DOHH2 (cell line): ENCODE measurements around the gene EVC2.

Experiments
- H3F3A ChIP-seq: fragments of 200-600 bp; sonication (generic), shearing (Covaris generic); 2 replicates; pipeline ENCODE4 v1.6.0; 2016; ENCODE audit warnings: antibody characterized with exemption, mild to moderate bottlenecking; ENCODE audit not compliant: control insufficient read depth, insufficient read depth
- H3K27ac ChIP-seq: fragments of 200-600 bp; sonication (generic); 2 replicates; pipeline ENCODE4 v1.5.1; 2014; ENCODE audit warnings: low read depth, mild to moderate bottlenecking, low read length, moderate library complexity
- H3K27me3 ChIP-seq: fragments of 200-600 bp; sonication (generic); 2 replicates; pipeline ENCODE4 v1.6.1; 2014; ENCODE audit warnings: mild to moderate bottlenecking, low read length, mixed read lengths; ENCODE audit not compliant: control insufficient read depth
- H3K36me3 ChIP-seq: fragments of 200-600 bp; sonication (generic); 2 replicates; pipeline ENCODE4 v1.6.1; 2014; ENCODE audit warnings: mild to moderate bottlenecking, low read length, moderate library complexity, mixed read lengths; ENCODE audit not compliant: control insufficient read depth
- H3K4me1 ChIP-seq: fragments of 200-600 bp; sonication (generic); 2 replicates; pipeline ENCODE4 v1.6.1; 2014; ENCODE audit warnings: mild to moderate bottlenecking, low read length, mixed read lengths; ENCODE audit not compliant: control insufficient read depth
- H3K4me2 ChIP-seq: fragments of 200-600 bp; sonication (generic); 2 replicates; pipeline ENCODE4 v1.6.0; 2014; ENCODE audit warnings: mild to moderate bottlenecking, low read length, moderate library complexity
- H3K4me3 ChIP-seq: fragments of 200-600 bp; sonication (generic); 2 replicates; pipeline ENCODE4 v1.5.1; 2014; ENCODE audit warnings: mild to moderate bottlenecking, low read length, mixed read lengths
- H3K79me2 ChIP-seq: fragments of 200-600 bp; sonication (generic); 2 replicates; pipeline ENCODE4 v1.6.1; 2014; ENCODE audit warnings: mild to moderate bottlenecking, low read length, mixed read lengths; ENCODE audit not compliant: control insufficient read depth
- H3K9me2 ChIP-seq: fragments of 200-600 bp; sonication (generic); replicated peaks from 2 replicates; pipeline ENCODE4 v1.6.1; 2014; ENCODE audit warnings: mild to moderate bottlenecking, low read length, mixed read lengths; ENCODE audit not compliant: control insufficient read depth
- H3K9me3 ChIP-seq: fragments of 200-600 bp; sonication (generic); 2 replicates; pipeline ENCODE4 v1.6.1; 2014; ENCODE audit warnings: antibody characterized with exemption, low read length, mixed read lengths; ENCODE audit not compliant: control insufficient read depth, insufficient read depth
- H4K20me1 ChIP-seq: fragments of 200-600 bp; sonication (generic); 2 replicates; pipeline ENCODE4 v1.6.0; 2014; ENCODE audit warnings: low read depth, mild to moderate bottlenecking, antibody characterized with exemption, low read length, moderate library complexity; ENCODE audit not compliant: control insufficient read depth, insufficient read depth
- EZH2phosphoT487 ChIP-seq: fragments of 200-600 bp; sonication (generic); IDR thresholded peaks from 2 replicates; pipeline ENCODE4 v1.6.1; 2017; ENCODE audit warnings: borderline replicate concordance, mild to moderate bottlenecking, antibody characterized with exemption, low read length, moderate library complexity, mixed read lengths
- TF ChIP-seq, protein P1 (sequence below): fragments of 200-600 bp; sonication (generic); IDR thresholded peaks from one replicate; pipeline ENCODE4 v1.5.1; 2014; ENCODE audit warnings: antibody characterized with exemption, mild to moderate bottlenecking, low read depth, low read length; ENCODE audit not compliant: poor library complexity, severe bottlenecking

EVC2 gene

DNA sequence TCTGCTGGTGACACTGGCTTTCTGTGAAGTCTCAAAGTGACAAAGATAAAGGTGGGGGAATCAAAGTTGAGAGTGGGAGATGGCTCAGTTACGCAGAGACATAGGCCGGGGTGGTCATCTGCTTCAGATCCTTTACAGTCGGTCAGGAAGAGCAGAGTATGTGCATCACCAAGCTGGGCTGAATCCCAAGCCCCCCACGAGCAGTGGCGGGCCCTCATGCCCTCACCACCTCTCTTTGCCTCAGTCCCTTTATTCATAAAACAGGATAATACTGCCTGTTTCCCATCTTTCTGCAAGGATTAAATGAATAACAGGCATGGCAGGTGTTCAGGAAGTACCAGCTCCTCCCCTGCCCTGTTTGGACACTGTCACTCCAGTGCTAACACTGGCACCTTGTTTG is 135.6 kb downstream of the EVC2 start:
- H3F3A ChIP-seq, result no peaks in the 10 kb centered on the region
- no peak overlapping the region for H3K27ac ChIP-seq
- H3K79me2 ChIP-seq, result no peaks in the 10 kb centered on the region
- no peak overlapping the region for H3K4me2 ChIP-seq
- H3K4me1 ChIP-seq, result no peaks in the 10 kb centered on the region
- H3K9me2 ChIP-seq, result no peaks in the 10 kb centered on the region
- H4K20me1 ChIP-seq, result no peaks in the 10 kb centered on the region
- no peaks in the 10 kb centered on the region for H3K9me3 ChIP-seq
- no peaks in the 10 kb centered on the region for H3K27me3 ChIP-seq
- H3K36me3 ChIP-seq, result no peaks in the 10 kb centered on the region
- TF ChIP-seq, protein P1, sequence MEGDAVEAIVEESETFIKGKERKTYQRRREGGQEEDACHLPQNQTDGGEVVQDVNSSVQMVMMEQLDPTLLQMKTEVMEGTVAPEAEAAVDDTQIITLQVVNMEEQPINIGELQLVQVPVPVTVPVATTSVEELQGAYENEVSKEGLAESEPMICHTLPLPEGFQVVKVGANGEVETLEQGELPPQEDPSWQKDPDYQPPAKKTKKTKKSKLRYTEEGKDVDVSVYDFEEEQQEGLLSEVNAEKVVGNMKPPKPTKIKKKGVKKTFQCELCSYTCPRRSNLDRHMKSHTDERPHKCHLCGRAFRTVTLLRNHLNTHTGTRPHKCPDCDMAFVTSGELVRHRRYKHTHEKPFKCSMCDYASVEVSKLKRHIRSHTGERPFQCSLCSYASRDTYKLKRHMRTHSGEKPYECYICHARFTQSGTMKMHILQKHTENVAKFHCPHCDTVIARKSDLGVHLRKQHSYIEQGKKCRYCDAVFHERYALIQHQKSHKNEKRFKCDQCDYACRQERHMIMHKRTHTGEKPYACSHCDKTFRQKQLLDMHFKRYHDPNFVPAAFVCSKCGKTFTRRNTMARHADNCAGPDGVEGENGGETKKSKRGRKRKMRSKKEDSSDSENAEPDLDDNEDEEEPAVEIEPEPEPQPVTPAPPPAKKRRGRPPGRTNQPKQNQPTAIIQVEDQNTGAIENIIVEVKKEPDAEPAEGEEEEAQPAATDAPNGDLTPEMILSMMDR, result no peak
- no peak for TF ChIP-seq EZH2phosphoT487
- no peak overlapping the region for H3K4me3 ChIP-seq

DNA sequence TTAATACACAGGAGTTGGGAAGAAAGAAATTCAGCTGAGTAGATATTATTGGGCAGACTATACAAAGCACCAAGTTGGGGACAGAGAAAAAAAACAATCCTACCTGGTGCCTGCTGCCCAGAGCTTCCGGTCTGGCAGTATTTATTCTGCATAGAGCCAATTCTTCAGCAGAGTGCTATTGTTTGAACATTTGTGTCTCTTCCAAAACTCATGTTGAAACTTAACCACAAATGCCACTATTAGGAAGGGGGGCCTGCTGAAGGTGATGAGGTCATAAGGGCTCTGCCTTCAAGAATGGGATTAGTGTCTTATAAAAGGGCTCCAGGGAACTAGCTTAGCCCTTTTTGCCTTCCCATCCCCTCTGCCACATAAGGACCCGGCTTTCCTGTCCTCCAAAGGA is 136.2 kb downstream of the EVC2 start:
- TF ChIP-seq, protein P1, result no peak
- TF ChIP-seq EZH2phosphoT487, result no peak
- Histone ChIP-seq H3K4me2 (no peak overlapping the region), H3K79me2 (no peaks in the 10 kb centered on the region), H3K4me1 (no peaks in the 10 kb centered on the region), H3K9me2 (no peaks in the 10 kb centered on the region), H4K20me1 (no peaks in the 10 kb centered on the region), H3K36me3 (no peaks in the 10 kb centered on the region), H3K4me3 (no peak overlapping the region), H3K9me3 (no peaks in the 10 kb centered on the region), H3K27ac (no peak overlapping the region), H3F3A (no peaks in the 10 kb centered on the region), H3K27me3 (no peaks in the 10 kb centered on the region)

DNA sequence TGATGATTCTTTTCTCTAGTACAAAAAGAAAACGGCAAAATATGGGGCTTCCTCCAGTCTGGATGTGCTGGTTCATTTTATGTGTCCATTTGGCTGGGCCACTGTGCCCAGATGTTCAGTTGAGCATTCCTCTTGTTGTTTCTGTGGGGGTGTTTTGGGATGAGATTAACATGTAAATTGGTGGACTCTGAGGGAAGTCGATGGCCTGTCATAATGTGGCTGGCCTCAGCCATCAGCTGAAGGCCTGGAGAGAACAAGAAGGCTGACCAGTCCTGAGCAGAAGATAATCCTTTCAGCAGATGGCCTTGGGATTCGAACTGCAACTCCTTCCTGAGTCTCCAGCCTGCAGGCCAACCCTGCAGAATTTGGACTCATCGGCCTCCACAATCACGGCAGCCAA is 136.7 kb downstream of the EVC2 start:
- no peaks in the 10 kb centered on the region for H3K9me3 ChIP-seq
- no peaks in the 10 kb centered on the region for H3K4me1 ChIP-seq
- no peak overlapping the region for H3K4me2 ChIP-seq
- H3K36me3 ChIP-seq, result no peaks in the 10 kb centered on the region
- H3K4me3 ChIP-seq, result no peak overlapping the region
- H4K20me1 ChIP-seq, result no peaks in the 10 kb centered on the region
- no peak overlapping the region for H3K27ac ChIP-seq
- no peaks in the 10 kb centered on the region for H3F3A ChIP-seq
- TF ChIP-seq, protein P1, result no peak
- TF ChIP-seq EZH2phosphoT487, result no peak
- no peaks in the 10 kb centered on the region for H3K79me2 ChIP-seq
- H3K9me2 ChIP-seq, result no peaks in the 10 kb centered on the region
- H3K27me3 ChIP-seq, result no peaks in the 10 kb centered on the region

DNA sequence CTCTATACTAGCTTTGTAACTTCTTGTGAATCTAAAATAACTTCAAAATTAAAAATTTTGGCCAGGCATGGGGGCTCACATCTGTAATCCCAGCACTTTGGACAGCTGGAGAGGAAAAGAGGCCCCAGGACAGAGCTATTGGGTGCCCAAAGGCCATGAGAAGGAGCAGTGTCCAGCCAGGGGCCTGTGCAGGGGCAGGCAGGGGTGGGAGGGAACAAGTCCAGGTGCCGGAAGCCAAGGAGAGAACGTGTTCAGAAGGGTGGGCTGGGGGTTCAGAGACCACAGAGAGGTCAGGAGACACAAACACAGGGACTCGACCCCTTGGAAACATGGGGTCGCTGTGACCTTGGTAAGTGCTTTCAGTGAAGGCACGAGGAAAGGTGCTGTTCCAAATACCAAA is 138.9 kb downstream of the EVC2 start:
- Histone ChIP-seq H3F3A (no peaks in the 10 kb centered on the region), H3K4me2 (no peak overlapping the region), H3K4me3 (no peak overlapping the region), H3K9me3 (no peaks in the 10 kb centered on the region), H3K36me3 (no peaks in the 10 kb centered on the region), H3K4me1 (no peaks in the 10 kb centered on the region), H3K9me2 (no peaks in the 10 kb centered on the region), H3K79me2 (no peaks in the 10 kb centered on the region), H3K27me3 (no peaks in the 10 kb centered on the region), H3K27ac (no peak overlapping the region), H4K20me1 (no peaks in the 10 kb centered on the region)
- TF ChIP-seq, protein P1, result no peak
- TF ChIP-seq EZH2phosphoT487, result no peak
